ENCODE measurements around the gene HSD17B7. TPM values are rescaled to one million over a fixed set of nuclear protein-coding genes. Genes with fewer than 3 reads are reported as not detected.

The HSD17B7 gene
- total and polyA plus RNA-seq, 9 of the 15 experiments (the other 6 are each of a cell fraction or from before 2014, with no cell fraction given): 12.7 to 48.7 (median 21.3) TPM

- TF ChIP-seq, protein P1, sequence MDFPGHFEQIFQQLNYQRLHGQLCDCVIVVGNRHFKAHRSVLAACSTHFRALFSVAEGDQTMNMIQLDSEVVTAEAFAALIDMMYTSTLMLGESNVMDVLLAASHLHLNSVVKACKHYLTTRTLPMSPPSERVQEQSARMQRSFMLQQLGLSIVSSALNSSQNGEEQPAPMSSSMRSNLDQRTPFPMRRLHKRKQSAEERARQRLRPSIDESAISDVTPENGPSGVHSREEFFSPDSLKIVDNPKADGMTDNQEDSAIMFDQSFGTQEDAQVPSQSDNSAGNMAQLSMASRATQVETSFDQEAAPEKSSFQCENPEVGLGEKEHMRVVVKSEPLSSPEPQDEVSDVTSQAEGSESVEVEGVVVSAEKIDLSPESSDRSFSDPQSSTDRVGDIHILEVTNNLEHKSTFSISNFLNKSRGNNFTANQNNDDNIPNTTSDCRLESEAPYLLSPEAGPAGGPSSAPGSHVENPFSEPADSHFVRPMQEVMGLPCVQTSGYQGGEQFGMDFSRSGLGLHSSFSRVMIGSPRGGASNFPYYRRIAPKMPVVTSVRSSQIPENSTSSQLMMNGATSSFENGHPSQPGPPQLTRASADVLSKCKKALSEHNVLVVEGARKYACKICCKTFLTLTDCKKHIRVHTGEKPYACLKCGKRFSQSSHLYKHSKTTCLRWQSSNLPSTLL (IDR thresholded peaks at IDR 0.05): peak; percentile 47; the same call in 1 of the 2 replicates
- TF ChIP-seq DDX20 (tag; IDR thresholded peaks at IDR 0.05; ENCODE audit: low read depth) (no peak), CBX1 (IDR thresholded peaks at IDR 0.05; ENCODE audit: low read depth) (no peak), ZNF717 (CRISPR knock-in tag; IDR thresholded peaks at IDR 0.05) (no peak), ZBTB40 (IDR thresholded peaks at IDR 0.05) (no peak), ZBTB40 (CRISPR knock-in tag; IDR thresholded peaks at IDR 0.05) (no peak), ETV1 (tag; conservative IDR thresholded peaks at IDR 0.05; ENCODE audit: low read depth) (no peak)
These were observed 38.8 kb downstream of the HSD17B7 start (continued) for GRCh38 chr1:162829268-162829667.

Data from K562 (cell line).